Stimulated activated CD8-positive, alpha-beta memory T cell treated with anti-CD3 and anti-CD28 coated beads, Interleukin-4, amount 100 ng/mL, for 48 hours (primary cell): ENCODE data around the gene FBXO9.

ENCODE experiments used
- DNase-seq: peaks from one replicate; pipeline ENCODE4 v3.0.0-alpha.2; 2020

FBXO9 gene

GRCh38 chr6:53139841-53140413, 74.7 kb downstream of the FBXO9 start:
- DNase-seq, result no peak

- DNase-seq, result no peak
Measured at GRCh38 chr6:53142810-53143209, 77.6 kb downstream of the FBXO9 start.

GRCh38 chr6:53143710-53144109, 78.5 kb downstream of the FBXO9 start:
- DNase-seq, result no peak

- no peak for DNase-seq
Measured at GRCh38 chr6:53144802-53145201, 79.6 kb downstream of the FBXO9 start.

GRCh38 chr6:53148684-53149083, 83.5 kb downstream of the FBXO9 start, which contains the start of gene GCM1:
Gene GCM1 (minus strand): TSS chr6:53148841. CDS start chr6:53145632, 3,209 bp downstream.
- DNase-seq, result no peak
